Adrenal gland (tissue), 5 donors: ENCODE results near the gene ZDHHC14.

ENCODE experiments used
- POLR2A ChIP-seq, 2 donors: fragments of 450-650 bp; IDR thresholded peaks; one replicate each; pipeline ENCODE4 v1.6.1; 2017; ENCODE audit warnings: antibody characterized with exemption in 2 of 2, mild to moderate bottlenecking in 2 of 2, moderate library complexity in 1 of 2
- TF ChIP-seq, protein P1 (sequence below), 6 experiments: fragments of 450-650 bp in 4 of 6; fragments of 200-600 bp in 2 of 6; sonication (generic) in 1 of 6; IDR thresholded peaks; 1 replicate in 5 of 6; 2 replicates in 1 of 6; pipeline versions ENCODE4 v1.5.1 to v1.8.0; 2016 to 2021; ENCODE audit warnings: antibody characterized with exemption in 6 of 6, mild to moderate bottlenecking in 2 of 6, moderate library complexity in 1 of 6
- donor health status: DM: no; HTN: no; CAD: no.

DNA sequence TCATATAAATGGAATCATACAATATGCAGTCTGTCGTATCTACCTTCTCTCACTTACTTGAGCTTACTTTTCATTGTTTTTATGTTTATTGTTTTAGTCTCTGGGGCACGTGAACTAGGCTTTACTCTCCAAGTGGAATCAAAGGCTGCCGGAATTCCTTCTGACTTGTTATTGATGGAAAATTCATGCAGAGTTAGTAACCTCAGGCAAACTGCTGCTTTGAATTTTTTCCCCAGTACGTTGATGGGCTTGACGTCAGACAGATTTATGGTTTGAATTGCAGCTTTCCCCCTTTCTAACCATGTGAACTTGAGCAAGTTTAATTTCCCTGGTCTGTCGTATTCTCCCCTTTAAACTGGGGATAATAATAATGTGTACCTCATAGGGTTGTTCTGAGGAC, 68.6 kb downstream of the ZDHHC14 start:
- TF ChIP-seq, protein P1, sequence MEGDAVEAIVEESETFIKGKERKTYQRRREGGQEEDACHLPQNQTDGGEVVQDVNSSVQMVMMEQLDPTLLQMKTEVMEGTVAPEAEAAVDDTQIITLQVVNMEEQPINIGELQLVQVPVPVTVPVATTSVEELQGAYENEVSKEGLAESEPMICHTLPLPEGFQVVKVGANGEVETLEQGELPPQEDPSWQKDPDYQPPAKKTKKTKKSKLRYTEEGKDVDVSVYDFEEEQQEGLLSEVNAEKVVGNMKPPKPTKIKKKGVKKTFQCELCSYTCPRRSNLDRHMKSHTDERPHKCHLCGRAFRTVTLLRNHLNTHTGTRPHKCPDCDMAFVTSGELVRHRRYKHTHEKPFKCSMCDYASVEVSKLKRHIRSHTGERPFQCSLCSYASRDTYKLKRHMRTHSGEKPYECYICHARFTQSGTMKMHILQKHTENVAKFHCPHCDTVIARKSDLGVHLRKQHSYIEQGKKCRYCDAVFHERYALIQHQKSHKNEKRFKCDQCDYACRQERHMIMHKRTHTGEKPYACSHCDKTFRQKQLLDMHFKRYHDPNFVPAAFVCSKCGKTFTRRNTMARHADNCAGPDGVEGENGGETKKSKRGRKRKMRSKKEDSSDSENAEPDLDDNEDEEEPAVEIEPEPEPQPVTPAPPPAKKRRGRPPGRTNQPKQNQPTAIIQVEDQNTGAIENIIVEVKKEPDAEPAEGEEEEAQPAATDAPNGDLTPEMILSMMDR (IDR thresholded peaks at IDR 0.05), result no peak
- TF ChIP-seq POLR2A (IDR thresholded peaks at IDR 0.05), result no peak
